Brain microvascular endothelial cell (primary cell): ENCODE results near the gene WASF1.

Experiments used
- DNase-seq: peaks from one replicate; pipeline ENCODE4 v3.0.0-alpha.2; 2020
- H3K27ac ChIP-seq: fragments of 250-450 bp; sonication (Bioruptor Pico); 2 replicates; pipeline ENCODE4 v1.5.1; 2020; ENCODE audit warnings: mild to moderate bottlenecking, moderate library complexity
- H3K27me3 ChIP-seq: fragments of 250-450 bp; sonication (Bioruptor Pico); replicated peaks from 2 replicates; pipeline ENCODE4 v1.5.1; 2020; ENCODE audit warnings: mild to moderate bottlenecking
- H3K36me3 ChIP-seq: fragments of 250-450 bp; sonication (Bioruptor Pico); replicated peaks from 2 replicates; pipeline ENCODE4 v1.5.1; 2020; ENCODE audit warnings: mild to moderate bottlenecking
- H3K4me3 ChIP-seq: 2 replicates; pipeline ENCODE4 v1.5.1; 2011; ENCODE audit warnings: low read depth, mild to moderate bottlenecking, control low read depth, low read length, moderate library complexity
- in situ Hi-C: cut with HindIII; loops from 2 replicates; pipeline ENCODE4 v1.10.0; 2017; ENCODE audit warnings: low sequenced_read_pairs, low pct_ligation_motif_present
- TF ChIP-seq, protein P1 (sequence below): IDR thresholded peaks from 2 replicates; pipeline ENCODE4 v1.5.1; 2011; ENCODE audit warnings: low read depth, mild to moderate bottlenecking, moderate library complexity, low read length, control low read depth, inconsistent platforms; ENCODE audit errors: missing control alignments

The WASF1 gene

DNA sequence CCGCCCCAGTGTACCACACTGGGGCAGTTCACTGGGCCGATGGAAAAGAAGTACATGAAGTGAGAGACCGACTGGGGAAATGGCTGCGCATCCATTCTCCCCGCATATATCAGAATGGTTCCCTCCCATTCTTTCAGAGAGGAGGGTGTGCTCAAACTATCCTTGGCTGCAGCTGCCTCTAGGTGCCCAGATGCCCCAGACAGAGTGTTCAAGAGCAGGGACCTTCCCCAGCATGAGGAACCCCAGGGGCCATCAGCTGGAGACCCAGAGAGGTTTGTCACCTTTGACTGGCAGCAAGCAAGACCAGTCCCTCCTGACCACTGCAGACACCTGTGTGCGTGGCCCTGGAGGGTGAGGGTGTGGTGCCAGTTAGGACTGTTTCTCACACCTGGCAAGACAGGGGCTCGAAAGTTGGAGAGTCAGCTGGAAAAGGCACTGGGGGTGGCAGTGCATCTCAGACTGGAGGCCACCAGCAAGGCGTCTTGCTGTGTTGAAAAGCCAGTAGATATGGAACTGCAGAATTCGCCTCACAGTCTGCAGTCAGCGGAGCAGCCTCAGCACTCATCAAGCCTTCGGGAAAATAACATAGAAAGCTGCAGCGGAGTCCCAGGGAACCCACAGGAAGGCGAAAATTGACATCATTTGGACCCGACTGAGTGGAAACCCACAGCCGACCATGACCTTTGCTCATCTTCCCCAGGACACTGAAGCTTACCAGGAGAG is 124.6 kb downstream of the WASF1 start:
- TF ChIP-seq, protein P1, sequence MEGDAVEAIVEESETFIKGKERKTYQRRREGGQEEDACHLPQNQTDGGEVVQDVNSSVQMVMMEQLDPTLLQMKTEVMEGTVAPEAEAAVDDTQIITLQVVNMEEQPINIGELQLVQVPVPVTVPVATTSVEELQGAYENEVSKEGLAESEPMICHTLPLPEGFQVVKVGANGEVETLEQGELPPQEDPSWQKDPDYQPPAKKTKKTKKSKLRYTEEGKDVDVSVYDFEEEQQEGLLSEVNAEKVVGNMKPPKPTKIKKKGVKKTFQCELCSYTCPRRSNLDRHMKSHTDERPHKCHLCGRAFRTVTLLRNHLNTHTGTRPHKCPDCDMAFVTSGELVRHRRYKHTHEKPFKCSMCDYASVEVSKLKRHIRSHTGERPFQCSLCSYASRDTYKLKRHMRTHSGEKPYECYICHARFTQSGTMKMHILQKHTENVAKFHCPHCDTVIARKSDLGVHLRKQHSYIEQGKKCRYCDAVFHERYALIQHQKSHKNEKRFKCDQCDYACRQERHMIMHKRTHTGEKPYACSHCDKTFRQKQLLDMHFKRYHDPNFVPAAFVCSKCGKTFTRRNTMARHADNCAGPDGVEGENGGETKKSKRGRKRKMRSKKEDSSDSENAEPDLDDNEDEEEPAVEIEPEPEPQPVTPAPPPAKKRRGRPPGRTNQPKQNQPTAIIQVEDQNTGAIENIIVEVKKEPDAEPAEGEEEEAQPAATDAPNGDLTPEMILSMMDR: no peak
- H3K36me3 ChIP-seq: no peaks in the 10 kb centered on the region
- no peak overlapping the region for H3K4me3 ChIP-seq
- no peak overlapping the region for H3K27ac ChIP-seq
- in situ Hi-C loops: no loop called here
- H3K27me3 ChIP-seq: peaks cover 3% of the 10 kb centered on the region
- DNase-seq: no peak

DNA sequence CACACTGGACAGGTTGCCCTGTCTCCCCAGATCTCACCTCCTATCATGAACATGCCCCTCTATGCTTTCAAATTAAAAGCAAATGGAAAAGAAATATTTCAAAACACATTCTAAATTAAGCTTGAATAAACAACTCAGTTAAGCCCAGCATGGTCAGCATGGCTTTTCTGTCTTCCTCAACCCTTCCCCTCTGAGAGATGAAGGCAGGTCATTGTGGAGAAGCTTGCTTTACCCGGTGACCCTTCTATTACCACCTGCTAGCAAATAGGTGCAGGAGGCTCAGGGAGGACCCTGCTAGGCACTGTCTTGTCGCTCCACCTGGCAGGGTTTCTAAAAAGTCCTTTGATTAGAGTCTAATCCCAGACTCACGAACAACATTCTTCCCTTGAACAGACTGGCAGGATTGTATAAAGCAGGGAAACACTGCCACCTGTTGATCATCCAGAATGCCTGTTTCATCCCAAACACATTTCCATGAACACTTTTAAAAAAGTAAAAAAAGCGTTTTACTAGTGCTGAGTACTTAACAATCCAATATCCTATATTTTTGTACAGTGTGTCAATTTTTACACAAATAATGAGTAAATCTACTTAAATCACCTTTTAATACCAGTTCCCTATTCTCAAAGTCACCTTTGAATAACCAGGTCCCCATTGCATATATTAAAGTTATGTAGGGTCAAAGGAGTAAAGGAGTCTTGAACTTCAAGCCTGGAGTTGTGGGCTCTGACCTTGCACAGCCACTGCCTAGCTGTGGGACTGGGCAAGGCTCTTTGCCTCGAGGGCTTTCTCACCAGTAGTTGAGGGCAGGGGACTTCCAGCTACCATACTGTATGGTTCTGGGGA is 125.9 kb downstream of the WASF1 start:
- no peak overlapping the region for H3K27ac ChIP-seq
- DNase-seq: peak; percentile 40
- in situ Hi-C loops: no loop called here
- H3K27me3 ChIP-seq: peaks cover 3% of the 10 kb centered on the region
- H3K36me3 ChIP-seq: no peaks in the 10 kb centered on the region
- TF ChIP-seq, protein P1: peak; percentile 77
- H3K4me3 ChIP-seq: no peak overlapping the region

DNA sequence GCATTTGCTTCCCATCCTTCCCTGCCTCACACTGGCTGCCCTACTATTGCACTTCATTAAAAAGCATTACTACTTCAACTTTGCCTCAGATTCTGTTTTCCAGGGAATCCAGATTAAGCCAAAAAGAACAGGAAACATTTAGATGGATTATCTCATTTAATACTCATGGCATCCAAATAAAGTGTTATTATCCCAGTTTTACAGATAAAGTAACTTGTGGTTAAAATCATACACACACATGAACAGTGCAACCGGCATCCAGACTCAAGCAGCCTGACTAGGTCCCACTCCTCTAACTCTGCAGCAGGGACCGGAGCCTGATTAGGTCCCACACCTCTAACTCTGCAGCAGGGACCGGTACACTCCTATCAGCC is 129.0 kb downstream of the WASF1 start:
- Histone ChIP-seq H3K4me3 (no peak overlapping the region), H3K36me3 (no peaks in the 10 kb centered on the region), H3K27ac (no peak overlapping the region), H3K27me3 (peaks cover 3% of the 10 kb centered on the region)
- TF ChIP-seq, protein P1: no peak
- no peak for DNase-seq
- in situ Hi-C loops: no loop called here
